ENCODE results near the gene BLOC1S1. TPM values are rescaled to one million over a fixed set of nuclear protein-coding genes. Genes with fewer than 3 reads are reported as not detected.

BLOC1S1 gene
- total RNA-seq, 1 donor from 2014 or later: 65.3 TPM

DNA sequence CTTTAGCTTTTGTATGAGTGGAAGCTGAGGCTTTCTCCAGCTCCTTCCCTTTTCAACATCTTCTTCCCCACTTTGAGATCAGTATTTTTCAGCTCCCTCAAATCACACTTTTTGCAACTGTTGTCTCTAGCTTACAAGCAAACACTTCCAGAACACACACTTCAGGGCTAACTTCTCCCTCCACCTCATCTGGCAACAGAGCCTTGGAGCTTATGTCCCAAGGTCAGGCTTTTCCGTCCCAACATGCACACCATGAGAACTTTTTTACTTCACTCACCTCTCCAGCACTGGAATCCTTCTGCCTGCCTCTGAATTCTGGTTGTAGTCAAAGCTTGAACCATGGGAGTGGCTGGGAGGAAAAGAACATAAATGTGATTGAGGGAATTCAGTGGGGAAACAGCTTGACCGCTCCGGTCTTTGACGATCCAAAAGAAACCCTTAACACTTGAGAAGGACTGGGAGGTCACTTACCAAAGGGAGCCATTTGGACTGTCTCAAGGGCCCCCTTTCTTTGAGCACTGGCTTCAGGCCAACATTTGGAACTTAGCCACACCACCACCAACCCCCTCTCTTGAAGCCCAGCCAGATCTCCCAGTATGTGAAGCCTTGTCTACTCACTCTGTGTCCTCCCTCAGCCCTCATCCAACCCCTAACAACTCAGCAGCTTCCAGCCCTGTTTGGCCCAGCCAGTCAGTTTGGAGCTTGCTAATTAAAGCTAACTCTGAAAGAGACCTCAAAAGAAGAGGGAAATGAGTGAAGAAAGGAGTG, 3.9 kb upstream of the BLOC1S1 start:
- no peak for DNase-seq (ENCODE audit: low read depth in 2 of 2)

DNA sequence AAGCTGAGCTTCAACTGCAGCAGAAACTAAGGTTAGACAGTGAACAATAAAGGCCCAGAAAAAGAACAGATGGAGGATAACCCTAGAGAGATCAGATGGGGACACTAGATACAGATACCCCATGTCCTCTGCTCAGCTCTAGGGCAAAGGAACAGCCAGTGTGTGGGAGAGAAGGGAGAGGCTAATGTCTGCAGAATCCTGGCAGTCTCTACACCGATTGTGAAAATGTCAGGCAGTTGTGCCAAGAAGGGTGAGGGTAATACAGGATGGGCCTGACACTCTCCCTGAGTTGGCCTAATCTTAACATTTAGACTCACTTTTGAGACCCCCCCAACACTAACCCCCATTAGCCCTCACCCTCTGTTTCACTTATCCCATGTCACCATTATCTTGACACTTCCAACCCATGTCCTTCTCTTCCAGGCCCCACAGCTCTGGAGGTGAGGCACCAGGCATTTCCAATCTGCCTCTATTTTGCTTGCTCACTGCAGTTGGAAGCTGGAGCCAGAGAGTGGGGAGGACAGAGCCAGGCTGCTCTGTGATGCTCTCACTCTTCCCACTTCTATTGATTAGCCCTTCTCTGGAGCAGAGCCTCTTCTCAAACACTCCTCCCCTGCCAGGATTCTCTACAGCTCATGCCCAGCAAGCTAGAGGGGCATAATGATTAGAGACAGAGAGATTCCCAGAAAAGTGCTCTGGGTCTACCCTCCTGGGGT, 3.0 kb upstream of the BLOC1S1 start:
- no peak for DNase-seq (ENCODE audit: low read depth in 2 of 2)

- DNase-seq (ENCODE audit: low read depth in 2 of 2): peak in 1 of 2 donors; percentile 23
These were observed 2.1 kb upstream of the BLOC1S1 start for GRCh38 chr12:55713721-55714120.

DNA sequence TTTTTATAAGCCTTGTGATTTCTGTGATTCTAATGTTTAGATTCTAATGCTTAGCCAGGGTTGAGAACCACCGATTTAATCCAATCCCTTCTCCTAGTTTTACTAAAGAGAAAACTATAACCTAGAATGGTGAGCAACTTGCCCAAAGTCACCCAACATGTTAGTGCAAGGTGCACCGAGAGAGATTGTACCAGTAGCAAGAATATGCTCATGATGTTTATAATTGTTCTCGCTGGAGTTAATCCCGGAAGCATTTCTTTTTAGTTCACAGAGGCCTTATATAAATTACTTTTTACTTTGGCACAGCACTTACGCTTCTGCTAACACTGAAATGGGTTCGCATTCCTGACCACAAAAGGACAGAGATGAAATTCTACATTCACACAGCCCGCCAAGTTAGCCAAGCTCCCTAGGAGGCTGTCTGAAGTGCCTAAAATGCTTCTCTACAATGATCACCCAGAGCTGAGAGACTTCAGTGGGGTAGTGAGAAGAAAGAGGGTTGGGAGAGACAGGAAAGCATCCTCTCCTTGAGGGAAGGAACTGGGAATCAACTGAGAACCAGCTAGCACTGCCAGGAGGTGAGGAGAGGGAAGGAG, 579 bp upstream of the BLOC1S1 start:
- DNase-seq (ENCODE audit: low read depth in 2 of 2): no peak

GRCh38 chr12:55716582-55716957, 724 bp downstream of the BLOC1S1 start:
- no peak for DNase-seq (ENCODE audit: low read depth in 2 of 2)

DNA sequence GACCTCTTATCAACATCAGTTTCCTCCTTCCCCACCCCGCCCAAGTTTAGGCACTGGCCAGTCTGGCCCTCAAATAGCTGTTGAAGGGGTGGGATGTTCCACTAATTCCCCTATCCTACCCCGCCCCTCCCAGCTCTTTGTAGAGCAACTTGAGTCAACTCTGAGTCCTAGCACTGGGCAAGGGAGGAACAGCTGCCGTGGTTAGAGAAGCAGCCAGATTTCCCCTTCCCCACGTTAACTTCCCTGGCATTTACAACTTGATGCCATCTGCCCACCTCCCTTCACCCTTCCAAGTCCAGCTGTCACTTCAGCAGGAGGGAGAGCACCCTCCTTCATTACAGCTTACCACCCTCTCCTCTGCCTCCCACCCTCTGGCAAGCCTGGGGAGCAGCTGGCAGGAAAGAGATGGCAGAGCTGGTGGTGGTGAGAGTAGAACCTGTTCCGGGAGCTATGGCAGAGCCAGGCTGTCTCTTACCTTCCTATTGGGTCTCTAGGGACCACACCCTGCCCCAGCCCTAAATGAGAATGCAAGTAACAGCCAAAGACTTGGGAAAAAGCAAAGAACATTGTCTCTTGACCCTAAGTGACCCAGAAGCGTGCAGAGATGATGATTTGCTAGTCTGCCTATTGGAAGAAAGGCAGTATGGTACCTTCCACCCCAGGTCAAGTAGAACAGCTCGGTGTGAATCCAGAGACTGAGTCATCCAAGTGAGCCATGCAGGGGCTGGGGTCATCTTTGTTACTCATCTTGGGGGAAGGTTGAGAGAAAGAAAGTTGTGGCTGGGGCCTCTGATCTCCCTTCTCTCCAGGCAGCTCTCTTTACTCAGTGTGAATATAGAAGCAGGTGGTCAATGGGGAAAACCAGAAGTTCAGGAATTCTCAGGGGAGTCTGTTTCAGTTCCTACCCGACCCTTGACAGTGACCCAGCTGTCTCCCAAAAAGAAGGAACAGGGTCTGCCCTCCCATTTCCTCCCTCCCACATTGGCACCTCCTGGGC, 1.5 kb downstream of the BLOC1S1 start:
- peak in 1 of 2 donors; percentile 51 for DNase-seq (ENCODE audit: low read depth in 2 of 2)

- no peak for DNase-seq (ENCODE audit: low read depth in 2 of 2)
These were observed 2.2 kb downstream of the BLOC1S1 start for GRCh38 chr12:55718015-55718414.

GRCh38 chr12:55718624-55719275, 2.9 kb downstream of the BLOC1S1 start:
- DNase-seq (ENCODE audit: low read depth in 2 of 2): no peak

GRCh38 chr12:55719371-55719770, 3.5 kb downstream of the BLOC1S1 start:
- DNase-seq (ENCODE audit: low read depth in 2 of 2): no peak

DNA sequence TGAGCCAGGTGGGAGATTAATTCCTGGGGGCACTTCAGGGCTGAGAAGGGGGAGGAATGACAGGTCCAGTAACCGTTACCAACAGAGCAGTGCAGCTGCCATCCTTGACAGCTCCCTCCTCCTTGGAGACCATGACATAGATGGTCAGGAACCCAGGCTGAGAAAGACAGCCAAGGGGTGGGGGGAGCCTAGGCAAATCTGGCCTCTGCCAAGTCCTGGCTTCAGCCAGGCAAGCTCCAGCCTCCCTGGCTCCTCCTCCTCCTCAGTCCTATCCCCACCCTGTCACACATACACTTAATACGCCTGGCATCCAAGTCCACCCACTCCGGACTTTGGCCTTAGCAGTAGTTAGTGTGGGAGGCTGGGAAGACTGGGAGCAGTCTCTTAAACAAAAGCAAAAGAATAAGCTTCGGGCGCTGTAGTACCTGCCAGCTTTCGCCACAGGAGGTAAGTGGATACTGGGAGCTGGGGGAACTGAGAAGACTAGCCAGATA, 4.3 kb downstream of the BLOC1S1 start, which contains the start of gene RDH5:
Gene RDH5, plus strand, starts transcription at position 323 of the 494 bp plus-strand sequence. CDS start 792 bp downstream, outside the sequence.
- DNase-seq (ENCODE audit: low read depth in 2 of 2): no peak

GRCh38 chr12:55720894-55721444, 5.1 kb downstream of the BLOC1S1 start:
- DNase-seq (ENCODE audit: low read depth in 2 of 2): peak; percentile 59 to 93

GRCh38 chr12:55721601-55722213, 5.9 kb downstream of the BLOC1S1 start:
- no peak for DNase-seq (ENCODE audit: low read depth in 2 of 2)

DNA sequence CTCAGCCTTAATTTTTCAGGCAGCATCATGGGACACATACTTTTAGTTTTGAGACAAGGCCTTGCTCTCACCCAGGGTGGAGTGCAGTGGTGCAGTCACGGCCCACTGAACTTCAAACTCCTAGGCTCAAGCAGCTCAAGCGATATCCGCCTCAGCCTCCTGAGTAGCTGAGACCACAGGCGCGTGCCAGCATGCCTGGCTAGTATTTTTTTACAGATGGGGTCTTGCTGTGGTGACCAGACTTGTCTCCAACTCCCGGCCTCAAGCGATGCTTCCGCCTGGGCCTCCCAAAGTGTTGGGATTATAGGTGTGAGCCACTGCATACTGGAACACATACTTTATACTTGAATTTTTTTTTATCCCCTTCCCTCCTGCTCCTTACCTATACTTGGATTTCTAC, 7.1 kb downstream of the BLOC1S1 start:
- DNase-seq (ENCODE audit: low read depth in 2 of 2): no peak

- DNase-seq (ENCODE audit: low read depth in 2 of 2): no peak
These were observed 7.8 kb downstream of the BLOC1S1 start for GRCh38 chr12:55723516-55724225.

DNA sequence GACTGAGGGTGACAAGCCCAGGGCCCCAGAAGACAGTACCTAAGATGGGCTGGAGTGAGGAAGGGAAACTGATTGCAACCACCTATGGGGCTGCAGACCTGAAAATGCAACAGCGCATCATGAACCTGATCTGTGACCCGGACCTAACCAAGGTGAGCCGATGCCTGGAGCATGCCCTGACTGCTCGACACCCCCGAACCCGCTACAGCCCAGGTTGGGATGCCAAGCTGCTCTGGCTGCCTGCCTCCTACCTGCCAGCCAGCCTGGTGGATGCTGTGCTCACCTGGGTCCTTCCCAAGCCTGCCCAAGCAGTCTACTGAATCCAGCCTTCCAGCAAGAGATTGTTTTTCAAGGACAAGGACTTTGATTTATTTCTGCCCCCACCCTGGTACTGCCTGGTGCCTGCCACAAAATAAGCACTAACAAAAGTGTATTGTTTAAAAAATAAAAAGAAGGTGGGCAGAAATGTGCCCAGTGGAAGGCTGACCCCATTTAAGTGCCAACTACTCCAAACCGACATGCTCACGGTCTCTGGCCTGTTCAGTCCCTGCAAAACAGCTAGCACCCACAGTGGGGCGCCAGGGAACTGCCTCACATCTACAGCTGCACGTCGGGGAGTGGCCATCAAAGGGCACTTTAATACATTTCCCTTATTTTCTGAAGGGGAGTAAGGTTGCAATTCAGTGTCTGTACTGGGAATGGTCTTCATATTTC, 8.5 kb downstream of the BLOC1S1 start:
- DNase-seq (ENCODE audit: low read depth in 2 of 2): peak; percentile 77 to 79

GRCh38 chr12:55724940-55725309, 9.1 kb downstream of the BLOC1S1 start:
- no peak for DNase-seq (ENCODE audit: low read depth in 2 of 2)

- no peak for DNase-seq (ENCODE audit: low read depth in 2 of 2)
These were observed 9.7 kb downstream of the BLOC1S1 start for GRCh38 chr12:55725556-55725955.

GRCh38 chr12:55726971-55727370, 11.1 kb downstream of the BLOC1S1 start:
- DNase-seq (ENCODE audit: low read depth in 2 of 2): peak in 1 of 2 donors; percentile 21
